Neural crest cell (in vitro differentiated cells): ENCODE results near the gene DHRS7B. TPM values are rescaled to one million over a fixed set of nuclear protein-coding genes. Genes with fewer than 3 reads are reported as not detected.
A peak's percentile ranks its signal among the peaks of the same experiment; 100 is the strongest.
"Not testable (repeated sequence)": the region's sequence is repeated elsewhere in the genome, so short reads cannot be mapped to it uniquely, and the experiment has no call there.

ENCODE experiments used
- DNase-seq: peaks from one replicate; pipeline ENCODE4 v3.0.0; 2021; ENCODE audit warnings: low read depth, mixed read lengths, low spot score
- H3K27ac Mint-ChIP-seq: one replicate; pipeline ENCODE4 v1.8.0; 2021; ENCODE audit warnings: mild to moderate bottlenecking, mixed read lengths; ENCODE audit not compliant: unreplicated experiment
- H3K27me3 Mint-ChIP-seq: 2 replicates; pipeline ENCODE4 v1.8.0; 2021; ENCODE audit warnings: low read depth, mild to moderate bottlenecking, mixed read lengths
- H3K36me3 Mint-ChIP-seq: 2 replicates; pipeline ENCODE4 v1.8.0; 2021; ENCODE audit warnings: low read depth, mild to moderate bottlenecking, mixed read lengths
- H3K4me1 Mint-ChIP-seq: 2 replicates; pipeline ENCODE4 v1.8.0; 2021; ENCODE audit warnings: mixed read lengths
- H3K4me3 Mint-ChIP-seq: one replicate; pipeline ENCODE4 v1.8.0; 2021; ENCODE audit warnings: mild to moderate bottlenecking, mixed read lengths
- H3K9me3 Mint-ChIP-seq: 2 replicates; pipeline ENCODE4 v1.8.0; 2021; ENCODE audit warnings: mixed read lengths
- long read RNA-seq: library from polyadenylated mRNA; unstranded; transcript quantifications from one replicate; pipeline ENCODE4 v2.0.0, GENCODE V29; 2020
- total RNA-seq: library from RNA; stranded (reverse); gene quantifications from 2 replicates; pipeline ENCODE4 v1.2.1, GENCODE V29; 2021
- TF ChIP-seq, protein P1 (sequence below): fragments of 200-600 bp; sonication (generic); conservative IDR thresholded peaks from 2 replicates; pipeline ENCODE4 v1.5.0; 2021; ENCODE audit warnings: antibody characterized with exemption, mild to moderate bottlenecking

The DHRS7B gene
- 14.8 and 15.6 TPM in 2 replicates for total RNA-seq
- long read RNA-seq, transcript DHRS7B-202 (7 exons, 2,175 nt), result major isoform, 40 of 55 reads
- long read RNA-seq, partial matches to known transcripts, result 1 of 55 reads
- long read RNA-seq, other reads (novel, unspliced or antisense), result 6 of 55 reads

DNA sequence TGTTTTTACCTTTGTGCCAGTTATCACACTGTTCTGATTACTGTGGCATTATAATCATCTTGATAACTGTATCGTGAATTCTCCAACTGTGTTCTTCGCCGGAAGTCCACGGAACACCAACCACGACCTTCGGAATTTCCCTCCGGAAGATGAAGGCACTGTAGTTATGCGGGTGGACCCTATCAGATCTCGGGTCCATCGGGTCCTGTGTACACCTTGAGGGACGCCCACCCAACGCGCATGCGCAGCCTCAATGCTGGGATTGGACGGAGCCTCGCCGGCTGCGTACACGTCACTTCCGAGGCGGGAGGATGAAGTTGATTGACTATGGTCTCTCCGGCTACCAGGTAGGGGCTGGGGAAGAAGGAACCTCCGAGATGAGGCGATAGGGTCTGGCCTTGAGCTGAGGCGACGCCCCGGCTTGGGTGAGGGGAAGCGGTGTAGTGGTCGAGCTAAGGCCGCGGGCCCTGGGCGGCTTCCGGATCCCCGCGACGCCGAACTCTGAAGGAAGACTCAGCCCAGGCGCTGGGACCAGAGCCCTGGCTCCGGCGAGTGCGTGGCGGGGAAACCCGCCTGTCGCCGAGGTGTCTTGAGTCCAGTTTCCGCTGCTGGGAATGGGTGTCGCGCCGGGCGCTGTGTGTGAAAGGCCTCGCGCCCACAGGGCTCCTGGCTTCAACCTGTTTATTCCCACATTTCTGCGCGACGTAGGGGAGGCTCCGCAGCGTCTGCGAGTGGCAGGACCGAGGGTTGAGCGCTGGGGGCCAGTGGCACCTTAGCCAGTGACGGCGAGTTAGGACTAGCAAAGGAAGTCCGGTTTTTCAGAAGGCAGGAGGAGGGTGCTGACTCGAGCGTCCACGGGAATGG, at the start of gene DHRS7B:
DHRS7B (plus strand) TSS at position 320 of the 864 bp plus-strand sequence; CDS start at position 328, 8 bp downstream.
- H3K9me3 Mint-ChIP-seq, result no peaks in the 10 kb centered on the region
- H3K4me3 Mint-ChIP-seq, result peak within 1 kb of the TSS; percentile 92
- peaks cover under 1% of the 10 kb centered on the region for H3K36me3 Mint-ChIP-seq
- peak within 1 kb of the TSS; percentile 94 for H3K27ac Mint-ChIP-seq
- TF ChIP-seq, protein P1, sequence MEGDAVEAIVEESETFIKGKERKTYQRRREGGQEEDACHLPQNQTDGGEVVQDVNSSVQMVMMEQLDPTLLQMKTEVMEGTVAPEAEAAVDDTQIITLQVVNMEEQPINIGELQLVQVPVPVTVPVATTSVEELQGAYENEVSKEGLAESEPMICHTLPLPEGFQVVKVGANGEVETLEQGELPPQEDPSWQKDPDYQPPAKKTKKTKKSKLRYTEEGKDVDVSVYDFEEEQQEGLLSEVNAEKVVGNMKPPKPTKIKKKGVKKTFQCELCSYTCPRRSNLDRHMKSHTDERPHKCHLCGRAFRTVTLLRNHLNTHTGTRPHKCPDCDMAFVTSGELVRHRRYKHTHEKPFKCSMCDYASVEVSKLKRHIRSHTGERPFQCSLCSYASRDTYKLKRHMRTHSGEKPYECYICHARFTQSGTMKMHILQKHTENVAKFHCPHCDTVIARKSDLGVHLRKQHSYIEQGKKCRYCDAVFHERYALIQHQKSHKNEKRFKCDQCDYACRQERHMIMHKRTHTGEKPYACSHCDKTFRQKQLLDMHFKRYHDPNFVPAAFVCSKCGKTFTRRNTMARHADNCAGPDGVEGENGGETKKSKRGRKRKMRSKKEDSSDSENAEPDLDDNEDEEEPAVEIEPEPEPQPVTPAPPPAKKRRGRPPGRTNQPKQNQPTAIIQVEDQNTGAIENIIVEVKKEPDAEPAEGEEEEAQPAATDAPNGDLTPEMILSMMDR, result no peak
- peaks cover 16% of the 10 kb centered on the region for H3K4me1 Mint-ChIP-seq
- peaks cover 36% of the 10 kb centered on the region for H3K27me3 Mint-ChIP-seq
- DNase-seq, result peak; percentile 94

DNA sequence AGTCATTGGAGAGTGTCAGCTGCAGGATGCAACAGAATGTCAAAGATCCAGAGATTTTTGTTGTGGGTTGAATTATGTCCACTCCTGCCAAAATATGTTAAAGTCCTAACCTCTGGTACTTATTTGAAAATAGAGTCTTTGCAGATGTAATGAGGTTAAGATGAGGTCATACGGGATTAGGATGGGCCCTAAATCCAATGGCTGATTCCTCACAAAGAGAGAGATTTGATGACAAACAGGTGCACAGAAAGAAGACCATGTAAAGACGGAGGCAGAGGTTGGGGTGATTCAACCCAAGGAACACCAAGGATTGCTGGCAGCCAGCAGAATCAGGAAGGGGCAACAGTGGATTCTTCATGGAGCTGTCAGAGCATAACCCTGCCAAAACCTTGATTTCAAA, 49.5 kb upstream of the DHRS7B start:
- no peak for DNase-seq
- H3K4me1 Mint-ChIP-seq, result no peaks in the 10 kb centered on the region

GRCh38 chr17:21078016-21078780, 48.6 kb upstream of the DHRS7B start:
- H3K4me1 Mint-ChIP-seq, result no peaks in the 10 kb centered on the region
- no peak overlapping the region for H3K4me3 Mint-ChIP-seq
- DNase-seq, result no peak
- peak overlapping the region; percentile 31 for H3K27ac Mint-ChIP-seq
- H3K9me3 Mint-ChIP-seq, result no peaks in the 10 kb centered on the region
- H3K36me3 Mint-ChIP-seq, result no peaks in the 10 kb centered on the region
- H3K27me3 Mint-ChIP-seq, result peaks cover 8% of the 10 kb centered on the region
- TF ChIP-seq, protein P1, result no peak

More for the DNA sequence above, 49.5 kb upstream of the DHRS7B start:
- Mint-ChIP-seq H3K9me3 (no peaks in the 10 kb centered on the region), H3K27me3 (peaks cover 7% of the 10 kb centered on the region), H3K36me3 (no peaks in the 10 kb centered on the region), H3K4me3 (no peak overlapping the region), H3K27ac (no peak overlapping the region)
- TF ChIP-seq, protein P1, result no peak

- peaks cover 8% of the 10 kb centered on the region for H3K27me3 Mint-ChIP-seq
- TF ChIP-seq, protein P1, result no peak
- H3K27ac Mint-ChIP-seq, result no peak overlapping the region
- no peaks in the 10 kb centered on the region for H3K4me1 Mint-ChIP-seq
- H3K36me3 Mint-ChIP-seq, result no peaks in the 10 kb centered on the region
- no peaks in the 10 kb centered on the region for H3K9me3 Mint-ChIP-seq
- no peak for DNase-seq
- H3K4me3 Mint-ChIP-seq, result no peak overlapping the region
These were observed 47.6 kb upstream of the DHRS7B start for GRCh38 chr17:21079196-21079595.

DNA sequence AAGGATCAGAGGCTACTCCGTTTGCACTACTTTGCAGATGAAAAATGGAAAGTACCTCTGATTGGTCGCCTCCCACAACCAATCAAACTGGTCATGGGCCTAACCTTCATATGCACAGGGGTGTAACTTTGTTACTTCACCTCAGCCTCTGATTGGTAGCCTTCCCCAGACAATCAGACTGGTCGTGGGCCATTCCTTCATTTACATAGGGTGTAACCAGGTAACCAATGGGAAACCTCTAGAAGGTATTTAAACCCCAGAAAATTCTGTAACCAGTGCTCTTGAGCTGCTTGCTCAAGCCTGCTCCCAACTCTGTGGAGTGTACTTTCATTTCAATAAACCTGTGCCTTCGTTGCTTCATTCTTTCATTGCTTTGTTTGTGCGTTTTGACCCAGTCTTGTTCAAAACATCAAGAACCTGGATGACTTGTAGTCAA, 44.7 kb upstream of the DHRS7B start:
- TF ChIP-seq, protein P1, result no peak
- H3K27ac Mint-ChIP-seq, result no peak overlapping the region
- no peak for DNase-seq
- no peaks in the 10 kb centered on the region for H3K9me3 Mint-ChIP-seq
- no peak overlapping the region for H3K4me3 Mint-ChIP-seq
- H3K4me1 Mint-ChIP-seq, result no peaks in the 10 kb centered on the region
- no peaks in the 10 kb centered on the region for H3K36me3 Mint-ChIP-seq
- peaks cover 8% of the 10 kb centered on the region for H3K27me3 Mint-ChIP-seq

GRCh38 chr17:21085280-21085679, 41.5 kb upstream of the DHRS7B start:
- H3K27me3 Mint-ChIP-seq, H3K9me3 Mint-ChIP-seq, H3K36me3 Mint-ChIP-seq, H3K4me3 Mint-ChIP-seq, H3K27ac Mint-ChIP-seq, DNase-seq, H3K4me1 Mint-ChIP-seq: not testable (repeated sequence)
